PFSK-1 (cell line): ENCODE measurements around the gene MORN5.

Source experiments
- POLR2AphosphoS5 ChIP-seq: IDR thresholded peaks from 2 replicates; pipeline ENCODE4 v1.6.1; 2012; ENCODE audit warnings: low read depth, mild to moderate bottlenecking, control low read depth, low read length, moderate library complexity
- TAF1 ChIP-seq: IDR thresholded peaks from 2 replicates; pipeline ENCODE4 v1.6.1; 2012; ENCODE audit warnings: low read length, control low read depth, borderline replicate concordance; ENCODE audit not compliant: insufficient read depth
- TF ChIP-seq, protein P1 (sequence below), 2 experiments: IDR thresholded peaks; 2 replicates each; pipeline versions ENCODE4 v1.6.1 to v1.8.0; 2011 to 2012; ENCODE audit warnings: low read depth in 2 of 2, low read length in 2 of 2, control low read depth in 1 of 2, inconsistent platforms in 1 of 2, mild to moderate bottlenecking in 1 of 2, moderate library complexity in 1 of 2; ENCODE audit not compliant: insufficient read depth in 1 of 2

DNA sequence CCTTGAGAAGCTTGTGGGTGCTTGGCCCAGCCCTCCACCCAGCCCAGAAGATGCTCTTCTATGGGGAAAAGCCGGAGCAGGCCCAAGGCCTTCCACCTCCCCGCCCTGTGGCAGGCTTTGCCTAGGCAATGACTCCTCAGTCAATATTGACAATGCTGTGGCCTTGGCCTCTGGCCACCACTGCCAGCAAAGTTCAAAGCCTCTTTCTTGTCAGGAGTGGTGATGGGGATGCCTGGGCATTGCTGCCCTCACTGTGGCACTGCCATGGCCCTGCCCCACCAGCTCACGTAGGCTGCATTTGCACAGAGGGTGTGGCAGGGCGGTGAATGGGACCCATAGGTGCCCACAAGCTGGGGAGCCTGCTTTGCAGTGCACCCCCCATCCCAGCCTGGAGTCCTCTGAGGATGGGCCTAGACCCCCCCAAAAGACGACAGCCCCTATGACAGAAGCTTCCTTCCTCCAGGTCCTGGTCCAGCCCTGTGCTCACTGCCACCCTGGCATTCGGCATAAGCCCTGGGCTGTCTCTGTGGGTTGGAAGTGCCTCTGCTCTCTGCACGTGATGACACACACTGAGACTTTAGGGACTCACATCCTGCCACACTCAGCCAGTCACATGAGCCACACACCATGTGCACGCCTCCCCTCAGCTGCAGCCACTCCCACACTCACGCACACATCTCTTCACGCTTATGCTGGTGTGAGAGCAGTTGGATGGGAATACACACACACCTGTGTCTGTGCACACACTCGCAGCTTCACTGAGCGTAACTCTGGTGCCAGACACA, 31.1 kb downstream of the MORN5 start:
- no peak for TF ChIP-seq TAF1
- TF ChIP-seq POLR2AphosphoS5, result no peak
- TF ChIP-seq, protein P1, sequence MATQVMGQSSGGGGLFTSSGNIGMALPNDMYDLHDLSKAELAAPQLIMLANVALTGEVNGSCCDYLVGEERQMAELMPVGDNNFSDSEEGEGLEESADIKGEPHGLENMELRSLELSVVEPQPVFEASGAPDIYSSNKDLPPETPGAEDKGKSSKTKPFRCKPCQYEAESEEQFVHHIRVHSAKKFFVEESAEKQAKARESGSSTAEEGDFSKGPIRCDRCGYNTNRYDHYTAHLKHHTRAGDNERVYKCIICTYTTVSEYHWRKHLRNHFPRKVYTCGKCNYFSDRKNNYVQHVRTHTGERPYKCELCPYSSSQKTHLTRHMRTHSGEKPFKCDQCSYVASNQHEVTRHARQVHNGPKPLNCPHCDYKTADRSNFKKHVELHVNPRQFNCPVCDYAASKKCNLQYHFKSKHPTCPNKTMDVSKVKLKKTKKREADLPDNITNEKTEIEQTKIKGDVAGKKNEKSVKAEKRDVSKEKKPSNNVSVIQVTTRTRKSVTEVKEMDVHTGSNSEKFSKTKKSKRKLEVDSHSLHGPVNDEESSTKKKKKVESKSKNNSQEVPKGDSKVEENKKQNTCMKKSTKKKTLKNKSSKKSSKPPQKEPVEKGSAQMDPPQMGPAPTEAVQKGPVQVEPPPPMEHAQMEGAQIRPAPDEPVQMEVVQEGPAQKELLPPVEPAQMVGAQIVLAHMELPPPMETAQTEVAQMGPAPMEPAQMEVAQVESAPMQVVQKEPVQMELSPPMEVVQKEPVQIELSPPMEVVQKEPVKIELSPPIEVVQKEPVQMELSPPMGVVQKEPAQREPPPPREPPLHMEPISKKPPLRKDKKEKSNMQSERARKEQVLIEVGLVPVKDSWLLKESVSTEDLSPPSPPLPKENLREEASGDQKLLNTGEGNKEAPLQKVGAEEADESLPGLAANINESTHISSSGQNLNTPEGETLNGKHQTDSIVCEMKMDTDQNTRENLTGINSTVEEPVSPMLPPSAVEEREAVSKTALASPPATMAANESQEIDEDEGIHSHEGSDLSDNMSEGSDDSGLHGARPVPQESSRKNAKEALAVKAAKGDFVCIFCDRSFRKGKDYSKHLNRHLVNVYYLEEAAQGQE (IDR thresholded peaks at IDR 0.05; ENCODE audit: insufficient read depth in 1 of 2, low read depth in 2 of 2, low read length in 2 of 2), result no peak
